Measurements from ENCODE around the gene FHOD3.
"Not testable (repeated sequence)": the region's sequence is repeated elsewhere in the genome, so short reads cannot be mapped to it uniquely, and the experiment has no call there.

The FHOD3 gene

DNA sequence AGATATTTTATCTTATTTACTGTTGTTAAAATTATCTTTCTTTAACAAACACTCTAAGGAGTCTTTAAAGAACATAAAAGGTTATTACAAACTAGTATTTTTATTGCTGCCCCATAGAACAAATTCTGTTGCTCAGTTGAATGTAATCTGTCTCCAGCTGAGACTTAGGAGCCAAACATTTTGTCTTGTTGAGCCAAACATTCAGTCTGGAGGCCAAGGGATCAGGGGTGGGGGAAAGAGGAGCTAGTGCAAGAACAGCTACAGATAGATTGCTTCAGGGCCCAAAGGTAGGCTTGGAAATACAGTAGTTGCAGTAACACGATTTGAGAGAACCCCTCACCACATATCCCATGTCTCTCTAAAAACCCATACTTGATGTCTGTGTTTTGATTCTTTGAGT lies 480.1 kb downstream of the FHOD3 start:
- no peak for DNase-seq (ENCODE audit: low read depth in 2 of 2)

DNA sequence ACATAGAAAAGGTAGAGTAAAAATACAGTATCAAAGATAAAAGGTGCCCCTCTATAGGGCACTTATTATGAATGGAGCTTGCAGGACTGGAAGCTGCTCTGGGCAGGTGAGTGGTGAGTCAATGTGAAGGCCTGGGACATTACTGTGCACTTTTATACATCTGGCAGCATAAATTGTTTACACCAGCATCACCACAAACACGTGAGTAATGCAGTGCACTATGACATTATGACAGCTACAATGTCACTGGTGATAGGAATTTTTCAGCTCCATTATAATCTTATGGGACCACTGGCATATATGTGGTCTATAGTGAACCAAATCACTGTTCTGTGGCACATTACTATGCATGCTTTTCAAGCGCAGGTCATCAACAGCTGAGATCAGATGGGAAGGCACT lies 483.2 kb downstream of the FHOD3 start:
- no peak for DNase-seq (ENCODE audit: low read depth in 2 of 2)

DNA sequence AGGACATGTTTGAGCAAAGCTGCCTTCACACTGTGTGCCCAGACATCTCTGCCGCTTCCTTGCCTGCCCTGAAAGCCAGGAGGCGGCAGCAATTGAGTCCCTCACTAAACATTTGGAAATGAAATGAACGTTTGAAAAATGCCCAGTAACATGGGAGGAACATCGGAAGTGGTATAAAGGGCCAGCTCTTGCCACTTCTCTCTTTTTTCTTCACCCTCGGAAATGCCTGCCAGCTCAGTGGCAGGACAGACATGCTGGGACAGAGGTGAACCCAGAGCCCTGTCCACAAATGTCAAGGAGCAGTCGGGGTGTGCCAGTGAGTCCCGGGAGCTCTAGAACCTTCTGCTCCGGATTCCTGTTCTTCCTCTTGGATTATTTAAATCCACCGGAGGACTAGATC lies 485.2 kb downstream of the FHOD3 start:
- DNase-seq (ENCODE audit: low read depth in 2 of 2) = no peak

DNA sequence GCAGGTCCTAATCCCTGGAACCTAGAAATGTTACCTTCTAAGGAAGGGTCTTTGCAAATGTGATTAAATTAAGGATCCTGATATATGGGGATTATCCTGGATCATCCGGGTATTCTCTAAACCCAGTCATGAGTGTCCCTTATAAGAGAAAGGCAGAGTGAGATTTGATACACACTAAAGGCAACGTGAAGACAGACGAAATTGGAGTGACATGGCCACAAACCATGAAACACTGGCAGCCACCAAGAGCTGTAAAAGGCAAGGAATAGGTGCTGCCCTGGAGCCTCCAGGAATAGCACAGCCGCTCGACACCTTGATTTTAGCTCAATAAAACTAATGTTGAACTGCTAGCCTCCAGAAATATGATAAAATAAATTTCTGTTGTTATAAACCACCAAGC lies 486.3 kb downstream of the FHOD3 start:
- no peak for DNase-seq (ENCODE audit: low read depth in 2 of 2)

DNA sequence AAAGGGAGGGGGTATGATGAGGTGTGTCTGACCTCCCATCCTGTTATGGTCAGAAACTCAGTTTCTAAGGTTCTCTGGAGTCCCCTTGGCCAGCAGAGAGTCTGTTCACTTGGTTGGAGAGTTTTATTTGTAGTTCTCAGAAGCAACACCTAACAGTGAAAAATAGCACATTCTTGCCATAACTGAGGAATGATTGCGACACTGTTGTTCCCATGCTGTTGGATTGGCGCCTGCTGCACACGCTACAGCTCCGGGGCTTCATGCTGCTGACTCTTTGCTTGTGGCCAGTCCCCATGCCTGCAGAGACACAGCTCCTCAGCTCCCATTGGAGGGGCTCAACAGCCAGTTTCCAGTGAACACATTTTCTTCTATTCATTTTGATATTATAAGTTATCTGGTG lies 489.2 kb downstream of the FHOD3 start:
- DNase-seq (ENCODE audit: low read depth in 2 of 2) = no peak

- no peak for DNase-seq (ENCODE audit: low read depth in 2 of 2)
Measured at GRCh38 chr18:36792634-36793283, 495.2 kb downstream of the FHOD3 start.

- DNase-seq (ENCODE audit: low read depth in 2 of 2) = no peak
Measured at GRCh38 chr18:36798738-36799473, 501.4 kb downstream of the FHOD3 start.

DNA sequence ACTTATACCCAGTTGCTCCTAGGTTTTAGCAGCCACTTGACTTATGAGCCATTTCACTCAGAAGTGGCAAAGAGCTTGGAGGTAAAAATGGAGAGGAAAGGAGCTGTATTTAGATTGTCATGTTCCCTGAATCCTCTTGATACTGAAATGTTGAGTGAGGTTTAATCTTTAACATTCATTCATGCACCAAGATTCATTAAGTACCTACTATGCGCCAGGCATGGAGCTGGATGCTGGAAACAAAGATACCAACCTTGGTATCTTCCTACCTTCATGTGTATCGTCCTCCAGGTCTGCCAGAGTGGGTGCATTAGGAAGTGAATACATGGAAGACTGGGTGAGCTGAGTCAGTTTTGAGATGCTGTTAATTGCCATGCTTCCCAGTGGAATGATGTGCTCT lies 507.6 kb downstream of the FHOD3 start:
- no peak for DNase-seq (ENCODE audit: low read depth in 2 of 2)

GRCh38 chr18:36808681-36809080 lies 511.2 kb downstream of the FHOD3 start:
- DNase-seq (ENCODE audit: low read depth in 2 of 2) = no peak

DNA sequence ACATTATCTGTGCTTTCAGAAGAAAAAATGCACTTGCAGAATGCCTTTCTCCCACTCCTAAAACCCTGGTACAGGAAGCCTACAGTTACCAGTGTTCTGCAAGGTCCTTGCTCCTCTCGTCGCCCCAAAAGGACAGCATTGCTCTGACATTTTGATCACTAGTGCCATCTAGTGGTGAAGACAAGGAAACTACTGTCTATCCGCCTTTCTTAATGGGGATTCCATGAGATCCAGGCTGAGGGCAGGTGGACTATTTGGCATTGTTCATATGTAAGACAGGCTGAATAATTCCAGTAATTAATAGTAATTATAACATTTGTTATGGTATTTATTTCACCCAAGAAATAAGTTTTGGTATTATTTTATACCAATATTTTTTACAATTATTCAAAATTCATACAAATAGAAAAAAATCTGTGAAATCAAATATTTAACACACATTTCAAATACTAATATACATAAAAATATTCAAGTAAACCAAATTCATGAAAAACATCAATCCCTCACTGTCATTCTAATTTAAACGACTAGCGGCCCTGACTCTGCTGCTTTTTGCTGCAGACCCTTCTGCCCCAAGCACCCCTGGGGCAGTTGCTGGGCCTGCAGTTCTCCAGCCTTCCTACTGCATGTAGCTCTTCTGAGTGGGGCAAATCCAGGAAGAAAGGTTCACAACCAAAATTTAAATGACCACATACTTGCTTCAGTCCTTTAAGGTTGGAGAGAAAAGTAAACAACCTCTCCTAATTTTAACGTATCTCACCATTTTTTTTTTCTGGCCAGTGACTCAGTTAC lies 512.3 kb downstream of the FHOD3 start:
- DNase-seq (ENCODE audit: low read depth in 2 of 2) = peak in 1 of 2 donors; percentile 2

- no peak for DNase-seq (ENCODE audit: low read depth in 2 of 2)
Measured at GRCh38 chr18:36811430-36811829, 513.9 kb downstream of the FHOD3 start.

DNA sequence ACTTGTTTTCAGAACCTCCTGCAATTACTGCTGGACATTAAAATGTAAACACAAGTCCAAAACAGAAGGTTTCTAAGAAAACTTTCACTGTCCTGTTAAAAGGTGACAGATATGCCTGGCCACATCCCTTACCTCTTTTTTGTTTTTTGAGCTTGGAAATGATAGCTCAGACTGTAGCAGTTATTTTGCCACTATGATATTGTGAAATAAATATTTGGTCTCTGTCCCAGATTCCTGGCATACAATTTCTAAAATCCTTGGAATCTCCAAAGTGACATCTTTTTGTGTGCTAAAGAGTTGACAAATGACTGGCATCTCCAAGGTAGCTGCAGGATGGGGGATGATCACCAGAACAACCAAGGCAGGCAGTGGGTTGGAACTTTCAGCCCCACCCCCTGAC lies 514.4 kb downstream of the FHOD3 start:
- DNase-seq (ENCODE audit: low read depth in 2 of 2) = no peak

DNA sequence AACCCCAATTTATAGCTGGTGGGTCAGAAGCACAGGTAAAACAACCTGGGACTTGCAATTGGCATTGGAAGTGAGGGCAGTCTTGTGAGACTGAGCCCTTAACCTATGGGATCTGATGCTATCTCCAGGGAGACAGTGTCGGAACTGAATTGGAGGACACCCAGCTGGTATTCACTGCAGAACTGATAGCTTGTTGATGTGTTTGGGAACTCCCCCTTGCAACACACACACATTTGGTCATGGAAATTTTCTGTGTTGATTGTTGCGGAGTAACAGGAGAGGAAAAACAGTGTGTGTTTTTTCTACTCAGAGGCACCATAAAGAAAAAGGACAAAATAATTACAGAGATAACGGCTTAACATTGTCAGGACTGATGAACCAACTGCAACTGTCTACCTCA lies 515.2 kb downstream of the FHOD3 start:
- DNase-seq (ENCODE audit: low read depth in 2 of 2) = no peak

GRCh38 chr18:36813101-36813775 lies 515.7 kb downstream of the FHOD3 start:
- no peak for DNase-seq (ENCODE audit: low read depth in 2 of 2)

DNA sequence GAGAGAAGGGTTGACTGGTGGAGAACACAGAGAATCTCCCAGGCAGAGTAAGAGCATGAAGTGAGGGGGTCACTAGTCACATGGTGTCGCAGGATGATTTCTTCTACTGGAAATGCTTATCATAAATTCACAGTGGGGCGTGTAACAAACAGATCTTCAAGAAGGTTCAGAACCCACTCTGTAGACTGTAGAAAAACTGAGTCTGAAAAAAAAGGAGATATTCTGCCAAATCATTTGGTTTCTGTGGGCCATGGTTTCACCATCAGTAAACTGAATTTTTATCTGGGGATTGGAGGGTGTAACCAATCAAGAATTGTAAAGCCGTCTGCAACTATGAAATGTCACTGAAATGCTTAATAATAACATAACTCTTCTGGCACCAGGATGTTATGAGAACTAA lies 516.3 kb downstream of the FHOD3 start:
- no peak for DNase-seq (ENCODE audit: low read depth in 2 of 2)

DNA sequence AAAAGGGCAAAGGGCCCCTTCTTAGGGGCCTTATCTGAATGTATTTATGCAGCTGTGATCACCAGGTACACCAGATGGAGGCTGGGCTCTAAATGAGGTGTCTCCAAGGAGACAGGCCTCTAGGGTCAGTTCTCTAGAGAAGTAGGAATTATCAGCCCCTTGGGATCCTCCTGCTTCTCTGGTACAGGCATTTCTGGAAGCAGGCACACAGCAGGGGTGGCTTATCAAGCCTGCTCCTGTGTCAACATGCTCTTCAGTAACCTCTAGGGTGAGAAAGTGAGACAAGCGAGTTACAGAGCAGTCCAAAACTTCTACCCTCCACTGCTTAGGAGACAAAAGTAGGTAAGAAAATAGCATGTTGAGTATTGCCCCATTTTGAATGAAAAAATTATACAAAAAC lies 517.5 kb downstream of the FHOD3 start:
- DNase-seq (ENCODE audit: low read depth in 2 of 2) = no peak

GRCh38 chr18:36816096-36816495 lies 518.6 kb downstream of the FHOD3 start:
- not testable (repeated sequence) for DNase-seq (ENCODE audit: low read depth in 2 of 2)

DNA sequence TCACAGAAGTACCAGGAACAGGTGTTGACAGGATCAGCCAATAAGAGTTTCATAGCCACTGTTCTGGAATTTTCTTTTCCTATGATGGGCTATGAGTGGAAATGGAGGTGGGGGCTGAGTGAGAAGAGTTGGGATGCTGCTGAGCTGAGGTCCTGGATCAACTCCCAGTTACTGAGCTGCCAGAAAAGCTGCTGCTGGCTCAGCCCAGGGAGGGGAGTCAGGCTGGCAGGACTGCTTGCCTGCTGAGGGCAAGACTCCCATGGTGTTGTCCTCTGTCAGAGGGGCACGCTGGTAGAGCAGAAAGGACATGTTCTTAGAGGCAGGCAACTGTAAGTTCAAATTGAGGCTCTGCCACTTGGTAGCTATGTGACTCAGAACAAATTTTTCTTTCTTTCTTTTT lies 519.5 kb downstream of the FHOD3 start:
- DNase-seq (ENCODE audit: low read depth in 2 of 2) = no peak

- no peak for DNase-seq (ENCODE audit: low read depth in 2 of 2)
Measured at GRCh38 chr18:36818652-36819051, 521.1 kb downstream of the FHOD3 start.

- DNase-seq (ENCODE audit: low read depth in 2 of 2) = no peak
Measured at GRCh38 chr18:36819621-36820020, 522.1 kb downstream of the FHOD3 start.

DNA sequence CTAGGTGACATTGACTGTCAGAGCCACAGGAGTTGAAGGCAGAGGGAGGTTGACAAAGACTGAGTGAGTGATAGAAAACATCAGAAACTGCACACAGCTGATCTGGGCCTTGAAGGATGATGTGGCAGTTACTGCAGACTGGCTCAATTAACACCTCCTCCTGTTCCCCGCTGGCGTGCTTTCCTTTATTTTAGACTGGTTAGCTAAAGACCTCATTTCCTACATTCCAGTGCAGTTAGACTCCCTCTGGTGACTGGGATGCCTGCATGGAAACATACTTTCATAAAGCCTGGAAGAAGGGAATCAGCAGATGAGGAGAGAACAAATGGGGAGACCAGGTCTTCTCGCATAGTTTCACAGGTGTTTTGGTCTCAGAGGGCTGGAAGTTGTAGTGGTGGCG lies 524.2 kb downstream of the FHOD3 start:
- no peak for DNase-seq (ENCODE audit: low read depth in 2 of 2)

GRCh38 chr18:36825526-36825925 lies 528.0 kb downstream of the FHOD3 start:
- no peak for DNase-seq (ENCODE audit: low read depth in 2 of 2)

All from stimulated activated CD4-positive, alpha-beta T cell treated with anti-CD3 and anti-CD28 coated beads, Interleukin-15, amount 100 ng/mL, for 48 hours (primary cell).